PC-3 (cell line): Measurements from ENCODE around the gene HNRNPA2B1.

Experiments
- EZH2 ChIP-seq: fragments of 300-600 bp; sonication (generic); IDR thresholded peaks from one replicate; pipeline ENCODE4 v1.6.1; 2017; ENCODE audit warnings: antibody characterized with exemption, mild to moderate bottlenecking, low read length; ENCODE audit not compliant: unreplicated experiment
- TF ChIP-seq, protein P1 (sequence below): fragments of 300-600 bp; sonication (generic); conservative IDR thresholded peaks from 2 replicates; pipeline ENCODE4 v1.5.1; 2017; ENCODE audit warnings: antibody characterized with exemption, low read depth, mild to moderate bottlenecking, low read length

DNA sequence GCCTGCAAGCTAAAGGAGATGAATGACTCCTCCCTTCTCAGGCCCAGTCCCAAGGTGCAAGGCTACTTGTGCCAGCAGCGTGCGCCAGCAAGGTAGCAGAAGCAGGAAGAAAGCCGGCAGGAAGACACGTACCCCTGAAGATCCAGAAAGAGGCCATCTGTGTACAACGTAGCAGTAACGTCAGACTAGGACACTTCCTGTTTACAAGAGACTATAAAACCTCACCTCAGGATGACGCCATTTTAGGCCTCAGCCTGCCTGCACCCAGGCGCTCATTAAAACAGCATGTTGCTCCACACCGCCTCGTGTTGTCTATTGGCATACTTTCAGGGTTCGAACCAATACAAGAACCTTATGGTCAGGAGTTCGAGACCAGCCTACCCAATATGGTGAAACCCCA is 49.7 kb upstream of the HNRNPA2B1 start:
- TF ChIP-seq, protein P1, sequence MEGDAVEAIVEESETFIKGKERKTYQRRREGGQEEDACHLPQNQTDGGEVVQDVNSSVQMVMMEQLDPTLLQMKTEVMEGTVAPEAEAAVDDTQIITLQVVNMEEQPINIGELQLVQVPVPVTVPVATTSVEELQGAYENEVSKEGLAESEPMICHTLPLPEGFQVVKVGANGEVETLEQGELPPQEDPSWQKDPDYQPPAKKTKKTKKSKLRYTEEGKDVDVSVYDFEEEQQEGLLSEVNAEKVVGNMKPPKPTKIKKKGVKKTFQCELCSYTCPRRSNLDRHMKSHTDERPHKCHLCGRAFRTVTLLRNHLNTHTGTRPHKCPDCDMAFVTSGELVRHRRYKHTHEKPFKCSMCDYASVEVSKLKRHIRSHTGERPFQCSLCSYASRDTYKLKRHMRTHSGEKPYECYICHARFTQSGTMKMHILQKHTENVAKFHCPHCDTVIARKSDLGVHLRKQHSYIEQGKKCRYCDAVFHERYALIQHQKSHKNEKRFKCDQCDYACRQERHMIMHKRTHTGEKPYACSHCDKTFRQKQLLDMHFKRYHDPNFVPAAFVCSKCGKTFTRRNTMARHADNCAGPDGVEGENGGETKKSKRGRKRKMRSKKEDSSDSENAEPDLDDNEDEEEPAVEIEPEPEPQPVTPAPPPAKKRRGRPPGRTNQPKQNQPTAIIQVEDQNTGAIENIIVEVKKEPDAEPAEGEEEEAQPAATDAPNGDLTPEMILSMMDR, result no peak
- TF ChIP-seq EZH2, result no peak
